ENCODE measurements around the gene GART.
A peak's percentile ranks its signal among the peaks of the same experiment; 100 is the strongest.

The GART gene

GRCh38 chr21:33481314-33481943, 60.5 kb downstream of the GART start:
- TF ChIP-seq CTCF (IDR thresholded peaks at IDR 0.05; ENCODE audit: insufficient read depth, low read depth, low read length, missing control alignments): no peak
- DNase-seq (ENCODE audit: low read depth): no peak

GRCh38 chr21:33480481-33481103, 61.3 kb downstream of the GART start:
- no peak for TF ChIP-seq CTCF (IDR thresholded peaks at IDR 0.05; ENCODE audit: insufficient read depth, low read depth, low read length, missing control alignments)

More at GRCh38 chr21:33481314-33481943, 60.5 kb downstream of the GART start:
- H3K4me3 ChIP-seq (ENCODE audit: low read length): no peak overlapping the region

GRCh38 chr21:33479679-33480480, 62.0 kb downstream of the GART start, which contains the start of gene TMEM50B:
TMEM50B (minus strand) TSS chr21:33479974; CDS start chr21:33468885, 11,089 bp downstream.
- peak; percentile 99 for DNase-seq (ENCODE audit: low read depth)
- peak; percentile 8 for TF ChIP-seq CTCF (IDR thresholded peaks at IDR 0.05; ENCODE audit: insufficient read depth, low read depth, low read length, missing control alignments)
- H3K4me3 ChIP-seq (ENCODE audit: low read length): peak within 1 kb of the TSS; percentile 81

More at GRCh38 chr21:33480481-33481103, 61.3 kb downstream of the GART start:
- no peak for DNase-seq (ENCODE audit: low read depth)
- peak overlapping the region; percentile 81 for H3K4me3 ChIP-seq (ENCODE audit: low read length)

GRCh38 chr21:33478935-33479678, 62.8 kb downstream of the GART start:
- TF ChIP-seq CTCF (IDR thresholded peaks at IDR 0.05; ENCODE audit: insufficient read depth, low read depth, low read length, missing control alignments): peak; percentile 1
- peak; percentile 23 for DNase-seq (ENCODE audit: low read depth)
- H3K4me3 ChIP-seq (ENCODE audit: low read length): peak overlapping the region; percentile 80

GRCh38 chr21:33478182-33478581, 63.7 kb downstream of the GART start:
- no peak for DNase-seq (ENCODE audit: low read depth)
- H3K4me3 ChIP-seq (ENCODE audit: low read length): peak overlapping the region; percentile 80
- no peak for TF ChIP-seq CTCF (IDR thresholded peaks at IDR 0.05; ENCODE audit: insufficient read depth, low read depth, low read length, missing control alignments)

GRCh38 chr21:33477066-33477465, 64.9 kb downstream of the GART start:
- no peak for TF ChIP-seq CTCF (IDR thresholded peaks at IDR 0.05; ENCODE audit: insufficient read depth, low read depth, low read length, missing control alignments)
- no peak overlapping the region for H3K4me3 ChIP-seq (ENCODE audit: low read length)
- no peak for DNase-seq (ENCODE audit: low read depth)

Data from epithelial cell of esophagus (primary cell).